ENCODE results near the gene U2AF1L4.

U2AF1L4 gene

GRCh38 chr19:35760711-35761349, 15.6 kb upstream of the U2AF1L4 start:
- TF ChIP-seq ZFP37 (tag by site-specific recombination; IDR thresholded peaks at IDR 0.05): 0 out of 2 replicates have a peak, but pooled peaks have one; percentile 2
- TF ChIP-seq ZNF121 (tag by site-specific recombination; IDR thresholded peaks at IDR 0.05): peak; percentile 46; the same call in 1 of the 2 replicates
- TF ChIP-seq MEIS1 (CRISPR knock-in tag; IDR thresholded peaks at IDR 0.05; ENCODE audit: borderline replicate concordance): no peak
- Histone ChIP-seq H3K9me3 (ENCODE audit: control insufficient read depth, insufficient read depth, low read depth, low read length) (no peaks in the 10 kb centered on the region), H3K4me3 (ENCODE audit: low read depth, low read length) (no peak overlapping the region), H3K27ac (ENCODE audit: extremely low read depth, low read depth, low read length) (no peak overlapping the region), H3K4me1 (ENCODE audit: control insufficient read depth, insufficient read depth, low read length) (peaks cover 15% of the 10 kb centered on the region), H3K36me3 (ENCODE audit: control insufficient read depth in 2 of 2, insufficient read depth in 1 of 2, low read length in 2 of 2) (peaks cover 61 to 67% of the 10 kb centered on the region in 2 experiments)
- POLR2A ChIA-PET: interaction anchor here (1.4 to 4.7 kb wide), 5 partner anchors 12 to 21 kb away, joined by 3 to 29 read pairs (median 8); partner anchors contain the start of genes LIN37, PSENEN and U2AF1L4
- CTCF ChIA-PET: no interaction called here

GRCh38 chr19:35759697-35760096, 14.5 kb upstream of the U2AF1L4 start:
- H3K27ac ChIP-seq (ENCODE audit: extremely low read depth, low read depth, low read length): peak overlapping the region; percentile 97; the same call in 1 of the 2 replicates
- CTCF ChIA-PET: interaction anchor here (0.5 kb wide), 1 partner anchor 30 kb away, joined by 3 read pairs; no protein-coding TSS in a partner anchor
- H3K36me3 ChIP-seq (ENCODE audit: control insufficient read depth in 2 of 2, insufficient read depth in 1 of 2, low read length in 2 of 2): peaks cover 56 to 63% of the 10 kb centered on the region in 2 experiments
- no peak for TF ChIP-seq ZNF23 (tag by site-specific recombination; IDR thresholded peaks at IDR 0.05; ENCODE audit: borderline replicate concordance)
- no peak for TF ChIP-seq TSHZ1 (tag by site-specific recombination; IDR thresholded peaks at IDR 0.05; ENCODE audit: borderline replicate concordance)
- no peak for TF ChIP-seq HOXA7 (CRISPR knock-in tag; IDR thresholded peaks at IDR 0.05; ENCODE audit: borderline replicate concordance)
- peak; percentile 50; the same call in 1 of the 2 replicates for TF ChIP-seq ZNF473 (tag by site-specific recombination; IDR thresholded peaks at IDR 0.05)
- 0 out of 2 replicates have a peak, but pooled peaks have one; percentile 12 for TF ChIP-seq ZNF416 (tag by site-specific recombination; IDR thresholded peaks at IDR 0.05)
- TF ChIP-seq ZNF426 (tag by site-specific recombination; IDR thresholded peaks at IDR 0.05): no peak
- no peak for TF ChIP-seq ZNF843 (tag by site-specific recombination; IDR thresholded peaks at IDR 0.05)
- TF ChIP-seq AEBP2 (tag by site-specific recombination; IDR thresholded peaks at IDR 0.05; ENCODE audit: borderline replicate concordance): no peak
- TF ChIP-seq ZIC2 (tag by site-specific recombination; IDR thresholded peaks at IDR 0.05): 0 out of 2 replicates have a peak, but pooled peaks have one; percentile 21
- no peak for TF ChIP-seq IKZF3 (tag by site-specific recombination; IDR thresholded peaks at IDR 0.05)
- TF ChIP-seq KLF10 (tag by site-specific recombination; IDR thresholded peaks at IDR 0.05): no peak
- TF ChIP-seq ZNF707 (tag by site-specific recombination; IDR thresholded peaks at IDR 0.05): no peak
- POLR2A ChIA-PET: interaction anchor here (0.6 to 4.7 kb wide), 5 partner anchors 9 to 24 kb away, joined by 3 to 29 read pairs (median 6); partner anchors contain the start of genes LIN37, PSENEN and U2AF1L4
- peaks cover 15% of the 10 kb centered on the region for H3K4me1 ChIP-seq (ENCODE audit: control insufficient read depth, insufficient read depth, low read length)
- no peak overlapping the region for H3K4me3 ChIP-seq (ENCODE audit: low read depth, low read length)
- H3K9me3 ChIP-seq (ENCODE audit: control insufficient read depth, insufficient read depth, low read depth, low read length): no peaks in the 10 kb centered on the region

Measured in HEK293 (cell line).